G401 (cell line): ENCODE data around the gene CAD. TPM values are rescaled to one million over a fixed set of nuclear protein-coding genes. Genes with fewer than 3 reads are reported as not detected.

ENCODE experiments used
- DNase-seq: peaks from one replicate; pipeline ENCODE4 v3.0.0-alpha.2; 2015; ENCODE audit warnings: low spot score
- in situ Hi-C: cut with HindIII; loops from 2 replicates; pipeline ENCODE4 v1.10.0; 2016; ENCODE audit warnings: low sequenced_read_pairs, mixed read lengths
- total RNA-seq: library from RNA; depleted of rRNA; stranded (reverse); fragments of >200 nt; shearing (Covaris generic); gene quantifications from 2 replicates; pipeline ENCODE4 v1.2.3, GENCODE V29; 2014

CAD gene
- total RNA-seq, 1 experiment from 2014 or later: 69.6 TPM

- no peak for DNase-seq
- in situ Hi-C loops: no loop called here
These were observed 1.9 kb downstream of the CAD start for GRCh38 chr2:27219091-27219490.

DNA sequence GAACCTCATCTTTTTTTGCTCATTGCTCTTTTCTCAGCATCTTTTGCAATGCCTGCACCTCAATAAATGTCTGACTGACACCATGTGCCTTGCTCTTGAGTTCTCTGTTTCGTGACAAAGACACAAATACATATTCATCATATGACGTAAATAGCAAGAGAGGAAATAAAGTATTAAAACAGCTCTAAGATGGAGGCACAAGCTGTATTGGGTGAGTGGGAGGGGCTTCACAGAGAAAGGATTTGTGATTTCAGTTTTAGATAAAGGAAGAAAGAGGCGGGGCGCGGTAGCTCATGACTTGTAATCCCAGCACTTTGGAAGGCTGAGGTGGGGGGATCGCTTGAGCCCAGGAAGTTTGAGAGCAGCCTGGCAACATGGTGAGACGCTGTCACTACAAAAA is 2.9 kb downstream of the CAD start:
- in situ Hi-C loops: no loop called here
- no peak for DNase-seq

DNA sequence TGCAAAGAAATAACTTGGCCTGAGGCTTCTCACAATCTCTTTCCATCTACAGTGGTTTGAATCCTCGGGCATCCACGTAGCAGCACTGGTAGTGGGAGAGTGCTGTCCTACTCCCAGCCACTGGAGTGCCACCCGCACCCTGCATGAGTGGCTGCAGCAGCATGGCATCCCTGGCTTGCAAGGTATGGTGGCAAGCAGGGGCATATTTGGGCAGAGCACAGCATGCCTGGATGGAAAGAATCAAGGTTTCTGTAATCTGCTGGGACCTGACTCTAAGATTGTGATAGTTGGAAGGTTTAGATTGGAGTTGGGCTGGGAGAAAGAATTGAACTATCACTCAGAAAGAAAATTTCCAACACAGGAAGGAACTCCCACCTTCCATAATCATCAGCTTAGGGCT is 4.0 kb downstream of the CAD start:
- in situ Hi-C loops: no loop called here
- DNase-seq: no peak

DNA sequence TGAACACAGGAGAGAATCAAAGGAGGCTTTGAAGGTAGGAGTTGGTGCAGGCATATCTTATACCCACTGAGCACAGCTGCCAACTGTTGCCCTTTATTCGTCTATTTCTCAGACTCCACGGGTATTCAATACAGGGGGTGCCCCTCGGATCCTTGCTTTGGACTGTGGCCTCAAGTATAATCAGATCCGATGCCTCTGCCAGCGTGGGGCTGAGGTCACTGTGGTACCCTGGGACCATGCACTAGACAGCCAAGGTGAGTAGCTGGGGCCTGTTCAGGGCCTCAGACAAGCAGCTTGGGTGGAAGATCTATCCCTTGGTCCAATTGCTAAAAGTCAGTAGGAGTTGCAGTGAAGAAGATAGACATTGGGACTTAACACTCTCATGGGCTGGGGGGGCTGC is 5.2 kb downstream of the CAD start:
- no peak for DNase-seq
- in situ Hi-C loops: no loop called here

DNA sequence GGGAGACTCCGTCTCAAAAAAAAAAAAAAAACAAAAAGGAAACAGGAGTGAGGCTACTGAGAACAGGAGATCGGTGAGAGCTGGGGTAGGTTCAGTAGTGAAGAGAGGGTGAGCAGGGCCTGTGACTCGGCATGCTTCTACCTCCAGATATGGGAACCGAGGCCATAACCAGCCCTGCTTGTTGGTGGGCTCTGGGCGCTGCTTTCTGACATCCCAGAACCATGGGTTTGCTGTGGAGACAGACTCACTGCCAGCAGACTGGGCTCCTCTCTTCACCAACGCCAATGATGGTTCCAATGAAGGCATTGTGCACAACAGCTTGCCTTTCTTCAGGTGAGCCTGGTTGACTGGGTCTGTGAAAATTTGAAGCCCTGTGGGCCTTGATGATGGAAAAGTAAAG is 6.2 kb downstream of the CAD start:
- DNase-seq: no peak
- in situ Hi-C loops: no loop called here

- in situ Hi-C loops: no loop called here
- no peak for DNase-seq
These were observed 8.4 kb downstream of the CAD start for GRCh38 chr2:27225526-27225925.

DNA sequence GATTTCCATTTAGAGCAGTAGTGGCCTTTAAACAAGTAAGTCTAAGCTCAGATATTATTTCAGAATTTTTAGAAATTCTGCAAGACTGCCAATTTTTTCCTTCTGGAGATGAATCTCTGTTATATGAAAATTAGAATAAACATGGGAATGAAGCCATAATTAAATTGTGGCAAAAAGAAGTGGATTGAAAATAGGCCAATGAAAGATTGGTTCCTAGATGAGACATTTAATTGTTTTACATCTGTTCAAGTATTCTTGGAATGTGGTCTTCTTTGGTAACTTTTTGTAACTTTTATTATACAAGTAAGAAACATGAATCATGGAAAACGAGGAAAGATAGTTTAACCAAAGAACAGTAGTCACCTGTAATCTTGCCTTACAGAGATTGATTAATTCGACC is 10.3 kb downstream of the CAD start:
- in situ Hi-C loops: no loop called here
- no peak for DNase-seq

DNA sequence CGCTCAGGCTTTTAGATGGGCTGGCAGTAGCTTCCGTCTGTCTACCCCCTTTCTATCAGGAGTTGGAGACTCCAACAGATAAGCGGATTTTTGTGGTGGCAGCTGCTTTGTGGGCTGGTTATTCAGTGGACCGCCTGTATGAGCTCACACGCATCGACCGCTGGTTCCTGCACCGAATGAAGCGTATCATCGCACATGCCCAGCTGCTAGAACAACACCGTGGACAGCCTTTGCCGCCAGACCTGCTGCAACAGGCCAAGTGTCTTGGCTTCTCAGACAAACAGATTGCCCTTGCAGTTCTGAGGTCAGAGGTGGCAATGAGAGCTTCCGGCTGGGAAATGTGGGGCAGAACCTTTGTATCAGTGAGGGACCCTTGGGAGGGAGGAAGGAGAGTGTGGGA is 14.8 kb downstream of the CAD start:
- DNase-seq: no peak

DNA sequence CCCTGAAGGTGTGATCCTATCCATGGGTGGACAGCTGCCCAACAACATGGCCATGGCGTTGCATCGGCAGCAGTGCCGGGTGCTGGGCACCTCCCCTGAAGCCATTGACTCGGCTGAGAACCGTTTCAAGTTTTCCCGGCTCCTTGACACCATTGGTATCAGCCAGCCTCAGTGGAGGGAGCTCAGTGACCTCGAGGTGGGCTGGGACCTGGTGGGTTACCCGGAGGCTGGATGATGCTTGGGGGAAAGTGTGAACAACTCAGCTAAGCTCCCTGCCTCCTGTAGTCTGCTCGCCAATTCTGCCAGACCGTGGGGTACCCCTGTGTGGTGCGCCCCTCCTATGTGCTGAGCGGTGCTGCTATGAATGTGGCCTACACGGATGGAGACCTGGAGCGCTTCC is 16.2 kb downstream of the CAD start:
- in situ Hi-C loops: no loop called here

More for the DNA sequence above, 14.8 kb downstream of the CAD start:
- in situ Hi-C loops: no loop called here

DNA sequence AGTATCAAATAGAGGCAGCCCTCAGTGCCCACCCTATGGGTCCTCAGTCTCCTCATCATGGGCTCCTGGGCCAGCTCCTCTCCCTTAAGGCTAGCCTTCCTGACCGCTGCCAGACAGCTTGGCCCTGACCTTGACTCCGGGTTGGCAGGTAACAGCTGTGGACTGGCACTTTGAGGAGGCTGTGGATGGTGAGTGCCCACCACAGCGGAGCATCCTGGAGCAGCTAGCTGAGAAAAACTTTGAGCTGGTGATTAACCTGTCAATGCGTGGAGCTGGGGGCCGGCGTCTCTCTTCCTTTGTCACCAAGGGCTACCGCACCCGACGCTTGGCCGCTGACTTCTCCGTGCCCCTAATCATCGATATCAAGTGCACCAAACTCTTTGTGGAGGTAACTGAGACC is 19.0 kb downstream of the CAD start:
- DNase-seq: no peak
- in situ Hi-C loops: no loop called here

More for the DNA sequence above, 16.2 kb downstream of the CAD start:
- DNase-seq: no peak

DNA sequence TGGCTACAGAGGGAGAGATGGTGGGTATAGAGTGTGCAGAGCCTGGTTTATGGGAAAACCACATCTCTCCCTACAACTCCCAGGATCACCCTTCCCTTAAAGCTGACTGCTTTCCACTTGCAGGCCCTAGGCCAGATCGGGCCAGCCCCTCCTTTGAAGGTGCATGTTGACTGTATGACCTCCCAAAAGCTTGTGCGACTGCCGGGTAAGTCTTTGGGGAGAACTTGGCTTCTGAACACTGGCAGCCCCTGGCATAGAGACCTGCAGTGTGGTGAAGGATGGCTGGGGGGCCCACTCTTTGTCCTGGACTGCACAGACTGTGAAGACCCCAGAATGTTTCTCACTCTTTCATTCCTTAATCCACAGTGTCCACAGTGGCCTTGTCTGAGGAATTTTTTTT is 19.5 kb downstream of the CAD start:
- no peak for DNase-seq
- in situ Hi-C loops: no loop called here

DNA sequence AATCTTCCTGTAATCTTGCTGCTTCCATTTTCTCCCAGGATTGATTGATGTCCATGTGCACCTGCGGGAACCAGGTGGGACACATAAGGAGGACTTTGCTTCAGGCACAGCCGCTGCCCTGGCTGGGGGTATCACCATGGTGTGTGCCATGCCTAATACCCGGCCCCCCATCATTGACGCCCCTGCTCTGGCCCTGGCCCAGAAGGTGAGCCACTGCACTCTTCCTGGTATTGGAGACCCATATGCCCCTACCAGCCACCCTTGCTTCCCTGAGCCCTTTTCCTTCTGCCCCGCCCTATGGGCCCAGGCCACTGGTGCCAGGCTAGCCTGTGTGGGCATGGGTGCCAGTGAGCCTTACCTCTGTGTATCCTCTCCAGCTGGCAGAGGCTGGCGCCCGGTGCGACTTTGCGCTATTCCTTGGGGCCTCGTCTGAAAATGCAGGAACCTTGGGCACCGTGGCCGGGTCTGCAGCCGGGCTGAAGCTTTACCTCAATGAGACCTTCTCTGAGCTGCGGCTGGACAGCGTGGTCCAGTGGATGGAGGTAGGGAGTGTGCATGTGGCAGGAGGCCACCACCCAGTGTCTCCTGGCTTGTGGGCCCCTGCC is 20.3 kb downstream of the CAD start:
- no peak for DNase-seq
- in situ Hi-C loops: no loop called here

GRCh38 chr2:27238976-27239375 is 21.8 kb downstream of the CAD start:
- no peak for DNase-seq
- in situ Hi-C loops: no loop called here

- no peak for DNase-seq
- in situ Hi-C loops: no loop called here
These were observed 23.2 kb downstream of the CAD start for GRCh38 chr2:27240406-27240805.

- DNase-seq: no peak
- in situ Hi-C loops: no loop called here
These were observed 24.8 kb downstream of the CAD start for GRCh38 chr2:27241761-27242613.

DNA sequence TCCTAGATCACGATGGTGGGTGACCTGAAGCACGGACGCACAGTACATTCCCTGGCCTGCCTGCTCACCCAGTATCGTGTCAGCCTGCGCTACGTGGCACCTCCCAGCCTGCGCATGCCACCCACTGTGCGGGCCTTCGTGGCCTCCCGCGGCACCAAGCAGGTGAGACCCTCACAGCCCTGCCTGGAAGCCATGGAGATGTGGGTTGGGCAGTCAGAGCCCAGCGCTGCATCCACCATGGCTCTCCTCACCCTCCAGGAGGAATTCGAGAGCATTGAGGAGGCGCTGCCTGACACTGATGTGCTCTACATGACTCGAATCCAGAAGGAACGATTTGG is 25.4 kb downstream of the CAD start:
- DNase-seq: no peak
- in situ Hi-C loops: no loop called here

DNA sequence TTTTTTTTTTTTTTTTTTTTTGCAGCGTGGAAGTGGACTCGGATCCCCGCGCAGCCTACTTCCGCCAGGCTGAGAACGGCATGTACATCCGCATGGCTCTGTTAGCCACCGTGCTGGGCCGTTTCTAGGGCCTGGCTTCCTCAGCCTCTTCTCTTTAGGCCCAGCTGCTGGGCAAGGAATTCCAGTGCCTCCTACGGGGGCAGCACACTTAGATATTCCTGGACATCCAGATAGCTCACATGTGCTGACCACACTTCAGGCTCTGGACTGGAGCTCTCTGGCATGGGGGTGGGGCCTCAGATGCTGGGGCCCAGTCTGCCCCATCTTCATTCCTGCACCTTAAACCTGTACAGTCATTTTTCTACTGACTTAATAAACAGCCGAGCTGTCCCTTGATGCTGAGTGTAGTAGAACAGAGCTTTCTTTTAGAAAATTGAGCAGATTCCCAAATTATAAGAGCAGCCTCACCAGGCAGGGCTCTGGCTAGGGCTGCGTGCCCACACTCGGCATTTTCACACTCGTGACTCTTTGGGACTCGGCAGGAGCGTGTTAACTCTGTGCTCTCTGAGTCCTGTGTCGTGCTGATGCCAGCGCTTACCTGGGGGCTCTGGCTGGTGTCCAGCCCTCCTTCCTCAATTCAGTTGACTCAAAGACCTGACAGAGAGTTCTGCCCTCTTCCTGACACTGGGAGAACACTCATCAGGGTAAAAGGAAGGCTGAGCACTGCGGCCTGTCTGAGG is 26.4 kb downstream of the CAD start:
- DNase-seq: no peak
- in situ Hi-C loops: no loop called here

DNA sequence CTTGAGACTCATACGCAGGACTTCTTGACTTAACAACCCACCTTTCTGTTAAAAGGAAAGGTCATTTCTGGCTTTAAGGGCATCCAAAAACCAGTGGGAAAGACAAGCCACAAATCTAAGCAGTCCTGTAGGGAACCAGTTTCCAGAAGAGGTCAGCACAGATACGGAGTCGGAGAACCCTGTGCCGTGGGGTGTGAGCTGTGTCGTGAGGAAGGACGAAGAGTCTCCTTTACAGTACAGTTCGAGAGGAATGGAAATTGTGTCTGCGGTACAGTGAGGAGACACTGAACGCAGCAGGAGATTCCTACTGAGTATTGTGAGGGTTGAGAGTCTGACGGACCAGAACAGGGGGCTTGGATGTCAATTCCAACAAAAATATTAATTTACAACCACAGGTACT is 27.9 kb downstream of the CAD start:
- DNase-seq: no peak
- in situ Hi-C loops: no loop called here

GRCh38 chr2:27245626-27246025 is 28.5 kb downstream of the CAD start:
- in situ Hi-C loops: no loop called here
- DNase-seq: no peak

GRCh38 chr2:27247893-27248292 is 30.7 kb downstream of the CAD start:
- no peak for DNase-seq
- in situ Hi-C loops: no loop called here
